Activated CD8-positive, alpha-beta T cell treated with anti-CD3 and anti-CD28 coated beads, Interleukin-2, amount 10 ng/mL, durations not matched to agents 7 days and 5 days (primary cell): ENCODE measurements around the gene OGFOD1. TPM values are rescaled to one million over a fixed set of nuclear protein-coding genes. Genes with fewer than 3 reads are reported as not detected.

Experiments
- ATAC-seq: fragments of 150-1000 bp; cut with Tn5 transposase; one replicate; pipeline ENCODE4 v1.10.0; 2021; ENCODE audit warnings: moderate library complexity
- CTCF ChIA-PET: fragments of 350-600 bp; sonication (Branson Sonifier 250); formaldehyde crosslinking; loops from one replicate; lab custom pipeline; 2021; ENCODE audit warnings: antibody characterized with exemption; lab: Charles Lee
- POLR2A ChIA-PET: fragments of 350-600 bp; sonication (Branson Sonifier 250); formaldehyde crosslinking; loops from one replicate; lab custom pipeline; 2021; ENCODE audit warnings: antibody characterized with exemption; lab: Charles Lee
- DNase-seq: peaks from one replicate; pipeline ENCODE4 v3.0.0-alpha.2; 2020
- H3K27ac Mint-ChIP-seq: one replicate; pipeline ENCODE4 v1.8.0; 2021; ENCODE audit warnings: mild to moderate bottlenecking, mixed read lengths
- H3K27me3 Mint-ChIP-seq: one replicate; pipeline ENCODE4 v1.8.0; 2021; ENCODE audit warnings: low read depth, mixed read lengths
- H3K36me3 Mint-ChIP-seq: one replicate; pipeline ENCODE4 v1.8.0; 2021; ENCODE audit warnings: low read depth, mixed read lengths
- H3K4me1 Mint-ChIP-seq: one replicate; pipeline ENCODE4 v1.8.0; 2021; ENCODE audit warnings: low read depth, mixed read lengths
- H3K4me3 Mint-ChIP-seq: one replicate; pipeline ENCODE4 v1.8.0; 2021; ENCODE audit warnings: mild to moderate bottlenecking, mixed read lengths
- H3K9me3 Mint-ChIP-seq: one replicate; pipeline ENCODE4 v1.8.0; 2022; ENCODE audit warnings: mixed read lengths; ENCODE audit not compliant: insufficient read depth
- total RNA-seq, 2 experiments: library from RNA; stranded (reverse); gene quantifications; one replicate each; pipeline ENCODE4 v1.2.3, GENCODE V29; 2021

The OGFOD1 gene
- total RNA-seq, 2 experiments from 2014 or later, result 41.8 to 42.0 TPM

DNA sequence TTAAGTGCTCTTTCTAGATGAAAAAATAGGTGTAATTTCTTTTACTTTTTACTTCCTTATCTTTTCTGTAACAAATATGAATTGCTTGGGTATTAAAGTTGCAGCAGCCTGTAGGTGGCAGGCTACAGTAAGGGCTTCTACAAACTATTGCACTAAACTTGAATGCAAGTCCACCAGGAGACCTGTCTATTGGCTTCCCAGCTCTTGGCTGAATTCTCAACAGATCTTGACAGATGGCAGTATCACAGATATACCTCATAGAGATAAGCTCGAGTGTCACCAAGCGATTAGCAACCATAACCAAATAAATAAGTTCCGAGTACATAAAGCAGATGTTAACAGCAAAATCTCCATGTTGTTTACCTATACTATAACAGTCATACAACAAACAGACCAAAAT lies 62.6 kb downstream of the OGFOD1 start:
- Mint-ChIP-seq H3K27ac (no peak overlapping the region), H3K4me3 (no peak overlapping the region), H3K9me3 (no peaks in the 10 kb centered on the region), H3K27me3 (peaks cover 2% of the 10 kb centered on the region), H3K4me1 (peaks cover 3% of the 10 kb centered on the region), H3K36me3 (no peaks in the 10 kb centered on the region)
- CTCF ChIA-PET, result interaction anchor here (0.9 to 2.5 kb wide), 18 partner anchors 11 to 691 kb away, joined by 3 to 16 read pairs (median 4); partner anchors contain the start of gene HERPUD1
- POLR2A ChIA-PET, result no interaction called here
- ATAC-seq, result peak; percentile 83
- peak; percentile 68 for DNase-seq

DNA sequence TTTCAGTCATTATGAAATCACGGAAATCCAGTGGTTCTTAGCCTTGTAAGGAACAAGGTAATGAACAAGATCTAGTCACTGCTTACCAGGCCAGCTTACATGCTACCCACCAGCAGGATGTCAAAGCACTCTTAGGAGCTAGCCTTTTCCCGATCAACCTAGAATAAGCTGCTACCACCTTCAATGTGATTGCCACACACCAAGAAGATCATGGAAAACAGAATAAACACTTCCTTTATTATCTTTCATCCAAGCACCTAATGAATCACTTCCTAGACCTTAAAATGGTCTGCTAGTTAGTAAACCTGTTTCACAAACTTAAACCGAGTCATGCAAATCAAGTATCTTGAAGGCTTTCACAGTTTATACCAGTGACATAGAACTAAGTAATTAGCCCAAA lies 63.5 kb downstream of the OGFOD1 start:
- CTCF ChIA-PET, result interaction anchor here (0.9 to 2.5 kb wide), 13 partner anchors 12 to 690 kb away, joined by 3 to 16 read pairs (median 4); partner anchors contain the start of gene HERPUD1
- DNase-seq (no peak), ATAC-seq (no peak)
- peaks cover 6% of the 10 kb centered on the region for H3K4me1 Mint-ChIP-seq
- H3K27ac Mint-ChIP-seq, result no peak overlapping the region
- peaks cover 2% of the 10 kb centered on the region for H3K27me3 Mint-ChIP-seq
- H3K9me3 Mint-ChIP-seq, result no peaks in the 10 kb centered on the region
- no peaks in the 10 kb centered on the region for H3K36me3 Mint-ChIP-seq
- H3K4me3 Mint-ChIP-seq, result no peak overlapping the region
- POLR2A ChIA-PET, result no interaction called here

DNA sequence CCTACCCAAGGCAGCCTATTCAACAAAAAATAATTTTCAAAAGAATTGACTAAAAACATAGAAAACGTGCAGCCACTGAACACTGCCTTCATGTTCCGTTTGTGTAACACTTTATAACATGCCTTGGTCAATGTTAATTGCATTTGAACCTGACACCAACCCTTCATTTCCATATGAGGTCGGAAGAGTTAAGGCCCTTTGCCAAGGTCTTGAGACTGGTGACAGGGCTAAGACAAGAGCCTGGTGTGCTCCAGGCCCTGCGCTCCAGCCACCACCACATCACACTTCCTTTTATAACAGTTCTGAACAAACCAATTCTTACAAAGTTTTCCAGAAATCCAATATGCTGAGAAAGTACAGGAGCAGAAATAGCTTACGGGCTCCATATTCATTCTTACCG lies 64.3 kb downstream of the OGFOD1 start:
- Mint-ChIP-seq H3K9me3 (no peaks in the 10 kb centered on the region), H3K4me1 (peaks cover 13% of the 10 kb centered on the region), H3K27me3 (peaks cover 2% of the 10 kb centered on the region), H3K4me3 (no peak overlapping the region), H3K36me3 (no peaks in the 10 kb centered on the region), H3K27ac (no peak overlapping the region)
- DNase-seq, result no peak
- no peak for ATAC-seq
- POLR2A ChIA-PET, result no interaction called here
- CTCF ChIA-PET, result interaction anchor here (1.1 to 1.6 kb wide), 2 partner anchors 11 to 61 kb away, joined by 4 read pairs; no protein-coding TSS in a partner anchor

DNA sequence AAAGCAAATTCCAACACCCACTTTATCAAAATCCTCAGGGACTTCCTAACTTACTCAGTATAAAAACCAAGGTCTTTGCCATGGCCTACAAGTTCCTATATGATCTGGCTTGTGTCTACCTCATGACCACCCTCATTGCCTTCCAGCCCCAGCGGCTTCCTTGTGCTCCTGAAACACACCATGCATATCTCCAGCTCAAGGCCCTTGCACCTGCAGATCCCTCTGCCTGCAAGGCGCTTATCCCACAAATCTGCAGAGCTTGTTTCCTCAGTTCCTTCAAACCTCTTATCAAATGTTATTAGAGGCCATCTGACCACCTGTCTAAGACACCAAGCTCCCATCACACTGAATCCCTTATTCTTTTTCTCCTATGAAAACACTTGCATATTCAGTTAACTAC lies 65.9 kb downstream of the OGFOD1 start:
- Mint-ChIP-seq H3K27me3 (peaks cover 2% of the 10 kb centered on the region), H3K27ac (no peak overlapping the region), H3K4me1 (peaks cover 15% of the 10 kb centered on the region), H3K9me3 (no peaks in the 10 kb centered on the region), H3K36me3 (no peaks in the 10 kb centered on the region), H3K4me3 (no peak overlapping the region)
- POLR2A ChIA-PET, result no interaction called here
- no peak for DNase-seq
- no peak for ATAC-seq
- CTCF ChIA-PET, result interaction anchor here (1.0 to 1.6 kb wide), 4 partner anchors 9 to 184 kb away, joined by 3 to 4 read pairs (median 3); no protein-coding TSS in a partner anchor

DNA sequence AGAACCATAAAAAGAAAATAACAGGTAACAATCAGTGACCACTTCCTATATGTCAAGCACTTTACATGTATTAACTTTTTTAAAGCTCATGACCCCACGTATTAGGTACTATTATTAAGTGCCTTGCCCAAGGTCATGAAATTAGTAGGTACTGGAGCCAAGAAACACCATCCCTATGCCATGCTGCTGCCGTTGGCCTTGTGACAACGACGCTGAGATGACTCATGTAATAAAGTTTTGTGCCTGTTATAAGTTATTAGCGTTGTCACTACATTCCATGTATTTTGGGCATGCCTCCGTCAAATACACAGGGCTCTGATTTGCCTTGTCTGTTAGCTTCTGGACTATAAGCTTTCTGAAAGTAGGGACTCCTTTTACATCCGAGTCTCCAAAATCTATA lies 67.1 kb downstream of the OGFOD1 start:
- ATAC-seq (no peak), DNase-seq (no peak)
- CTCF ChIA-PET, result interaction anchor here (0.9 to 1.5 kb wide), 4 partner anchors 10 to 333 kb away, joined by 3 to 4 read pairs (median 3); no protein-coding TSS in a partner anchor
- Mint-ChIP-seq H3K9me3 (no peaks in the 10 kb centered on the region), H3K27me3 (peaks cover 2% of the 10 kb centered on the region), H3K4me3 (peak overlapping the region; percentile 70), H3K36me3 (no peaks in the 10 kb centered on the region), H3K4me1 (peaks cover 15% of the 10 kb centered on the region), H3K27ac (no peak overlapping the region)
- POLR2A ChIA-PET, result no interaction called here

DNA sequence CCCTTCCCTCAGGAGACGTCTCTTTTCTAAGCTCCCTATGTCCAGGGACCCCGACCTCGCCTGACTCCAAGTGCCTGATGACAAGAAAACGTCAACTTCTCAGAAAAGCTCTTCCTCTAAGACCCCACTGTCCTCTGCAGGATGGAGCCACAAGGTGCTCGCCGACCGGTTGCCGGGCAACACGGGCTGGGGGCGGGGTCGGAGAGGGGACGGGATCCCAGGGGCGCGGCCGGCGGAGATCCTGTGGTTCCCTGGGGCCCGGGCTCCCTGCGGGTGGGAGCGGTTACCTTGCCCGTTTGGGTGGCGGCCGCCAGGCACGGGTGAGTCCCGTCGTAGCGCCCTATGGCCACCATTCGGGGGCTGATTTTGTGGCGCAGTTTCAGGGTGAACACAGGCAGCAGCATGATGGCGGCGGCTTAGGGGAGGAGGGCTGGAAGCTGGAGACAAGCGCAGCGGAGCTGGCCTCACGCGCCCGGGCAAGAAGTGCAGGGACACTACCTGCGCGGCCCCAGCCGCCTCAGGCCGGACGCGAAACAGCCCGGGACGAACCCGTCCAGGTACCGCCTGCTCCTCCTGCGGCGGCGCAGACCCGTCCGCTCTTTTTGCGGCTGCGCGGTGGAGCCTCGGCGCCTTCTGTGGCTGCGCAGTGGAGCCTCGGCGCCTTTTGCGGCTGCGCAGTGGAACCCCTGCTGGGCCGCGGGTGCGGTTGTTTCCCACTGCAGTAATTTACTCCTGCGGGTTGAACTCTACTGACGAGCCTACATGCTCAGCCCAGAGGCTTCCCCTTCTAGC lies 68.3 kb downstream of the OGFOD1 start, which contains the start of gene BBS2:
TSS of gene BBS2 (minus strand) at position 566 of the 792 bp plus-strand sequence. CDS start at position 404, 162 bp downstream.
- POLR2A ChIA-PET, result interaction anchor here (0.6 kb wide), 1 partner anchor 137 kb away, joined by 3 read pairs; no protein-coding TSS in a partner anchor
- H3K4me3 Mint-ChIP-seq, result peak within 1 kb of the TSS; percentile 70
- peaks cover 2% of the 10 kb centered on the region for H3K27me3 Mint-ChIP-seq
- CTCF ChIA-PET, result interaction anchor here (1.0 kb wide), 1 partner anchor 9 kb away, joined by 3 read pairs; no protein-coding TSS in a partner anchor
- DNase-seq (peak; percentile 82), ATAC-seq (peak; percentile 78)
- peaks cover 15% of the 10 kb centered on the region for H3K4me1 Mint-ChIP-seq
- peak within 1 kb of the TSS; percentile 30 for H3K27ac Mint-ChIP-seq
- H3K9me3 Mint-ChIP-seq, result no peaks in the 10 kb centered on the region
- no peaks in the 10 kb centered on the region for H3K36me3 Mint-ChIP-seq

DNA sequence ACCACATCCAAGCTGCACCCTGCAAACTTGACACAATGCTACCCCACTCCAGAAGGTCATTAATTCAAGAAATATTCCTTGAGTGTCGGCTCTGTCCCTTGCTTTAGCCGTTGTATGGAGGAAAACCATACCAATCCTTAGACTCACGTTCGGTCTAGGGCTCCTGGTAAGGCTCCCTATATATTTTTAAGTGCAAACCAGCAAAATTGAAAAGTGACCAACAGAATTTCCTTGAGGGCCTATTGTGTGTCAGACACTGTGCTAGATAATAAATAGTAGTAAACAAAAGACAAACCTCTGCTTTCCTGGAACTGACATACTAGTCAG lies 68.9 kb downstream of the OGFOD1 start:
- no peaks in the 10 kb centered on the region for H3K36me3 Mint-ChIP-seq
- peaks cover 15% of the 10 kb centered on the region for H3K4me1 Mint-ChIP-seq
- ChIA-PET CTCF (interaction anchor here (1.0 kb wide), 1 partner anchor 8 kb away, joined by 3 read pairs; no protein-coding TSS in a partner anchor), POLR2A (interaction anchor here (0.6 kb wide), 1 partner anchor 137 kb away, joined by 3 read pairs; no protein-coding TSS in a partner anchor)
- DNase-seq (no peak), ATAC-seq (no peak)
- H3K9me3 Mint-ChIP-seq, result no peaks in the 10 kb centered on the region
- peak overlapping the region; percentile 70 for H3K4me3 Mint-ChIP-seq
- peak overlapping the region; percentile 26 for H3K27ac Mint-ChIP-seq
- H3K27me3 Mint-ChIP-seq, result peaks cover 2% of the 10 kb centered on the region

DNA sequence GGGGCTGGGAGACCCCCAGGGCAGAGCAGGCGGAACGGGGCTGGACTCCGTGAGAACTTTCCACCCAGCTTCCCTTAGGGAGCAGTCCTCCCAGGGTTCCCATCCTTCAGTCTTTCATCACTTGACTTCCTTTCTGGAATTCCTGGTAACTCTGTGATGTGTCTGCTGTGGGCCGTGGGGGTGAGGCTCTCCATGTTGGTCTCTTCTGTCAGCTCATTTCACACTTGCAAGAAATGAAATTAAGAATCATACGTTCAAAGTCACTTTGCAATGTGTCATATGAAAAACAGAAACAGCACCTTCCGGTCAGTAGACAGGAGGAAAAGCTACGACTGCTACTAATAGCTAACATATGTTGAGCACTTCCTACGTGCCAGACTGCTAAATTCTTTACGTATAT lies 73.9 kb downstream of the OGFOD1 start:
- peaks cover 7% of the 10 kb centered on the region for H3K4me1 Mint-ChIP-seq
- peaks cover 21% of the 10 kb centered on the region for H3K27me3 Mint-ChIP-seq
- no peak for ATAC-seq
- H3K9me3 Mint-ChIP-seq, result no peaks in the 10 kb centered on the region
- ChIA-PET POLR2A (interaction anchor here (0.6 kb wide), 1 partner anchor 808 kb away, joined by 3 read pairs; no protein-coding TSS in a partner anchor), CTCF (no interaction called here)
- no peak overlapping the region for H3K27ac Mint-ChIP-seq
- no peaks in the 10 kb centered on the region for H3K36me3 Mint-ChIP-seq
- H3K4me3 Mint-ChIP-seq, result no peak overlapping the region
- DNase-seq, result no peak

Other genes with a start within 250 kb of the OGFOD1 start
- 10 to 100 TPM; 39.0 to 47.5 TPM for gene AMFR, start 26.0 kb upstream of the OGFOD1 start, total RNA-seq
- 100 to 1,000 TPM; 237 TPM for gene NUDT21, start 222 bp upstream of the OGFOD1 start, total RNA-seq
- 1 to 10 TPM; 8.4 to 9.6 TPM for gene BBS2, start 68.5 kb downstream of the OGFOD1 start, total RNA-seq
- gene MT4, start 113.5 kb downstream of the OGFOD1 start, total RNA-seq, result not detected
- gene MT3, start 138.0 kb downstream of the OGFOD1 start, total RNA-seq, result 1 to 10 TPM; 6.2 to 7.5 TPM
- gene MT2A, start 157.0 kb downstream of the OGFOD1 start, total RNA-seq, result 100 to 1,000 TPM; 186 to 210 TPM
- gene MT1E, start 174.2 kb downstream of the OGFOD1 start, total RNA-seq, result 10 to 100 TPM; 65.0 to 74.8 TPM
- not detected for gene MT1M, start 181.1 kb downstream of the OGFOD1 start, total RNA-seq
- gene MT1A, start 187.1 kb downstream of the OGFOD1 start, total RNA-seq, result not detected
- not detected for gene MT1B, start 200.3 kb downstream of the OGFOD1 start, total RNA-seq
- gene MT1F, start 206.4 kb downstream of the OGFOD1 start, total RNA-seq, result 10 to 100 TPM; 25.8 to 28.0 TPM
- 10 to 100 TPM; 30.6 to 36.2 TPM for gene MT1G, start 216.5 kb downstream of the OGFOD1 start, total RNA-seq
- 1 to 10 TPM in 1 of 2 experiments, under 1 TPM in 1; 0.84 to 1.9 TPM for gene MT1H, start 218.3 kb downstream of the OGFOD1 start, total RNA-seq
- gene MT1X, start 230.9 kb downstream of the OGFOD1 start, total RNA-seq, result 10 to 100 TPM; 85.3 to 86.0 TPM